ENCODE results near the gene ALLC.

- TF ChIP-seq POLR2A (IDR thresholded peaks at IDR 0.05) (no peak), CTCF (IDR thresholded peaks at IDR 0.05) (no peak), POLR2AphosphoS5 (IDR thresholded peaks at IDR 0.05) (no peak), EP300 (IDR thresholded peaks at IDR 0.05) (no peak)
These were observed 31.0 kb upstream of the ALLC start for GRCh38 chr2:3626812-3627499.
